ENCODE data around the gene TAF9. TPM values are rescaled to one million over a fixed set of nuclear protein-coding genes. Genes with fewer than 3 reads are reported as not detected.

TAF9 gene
- total RNA-seq, 3 donors from 2014 or later: 36.5 to 47.7 (median 36.8) TPM

DNA sequence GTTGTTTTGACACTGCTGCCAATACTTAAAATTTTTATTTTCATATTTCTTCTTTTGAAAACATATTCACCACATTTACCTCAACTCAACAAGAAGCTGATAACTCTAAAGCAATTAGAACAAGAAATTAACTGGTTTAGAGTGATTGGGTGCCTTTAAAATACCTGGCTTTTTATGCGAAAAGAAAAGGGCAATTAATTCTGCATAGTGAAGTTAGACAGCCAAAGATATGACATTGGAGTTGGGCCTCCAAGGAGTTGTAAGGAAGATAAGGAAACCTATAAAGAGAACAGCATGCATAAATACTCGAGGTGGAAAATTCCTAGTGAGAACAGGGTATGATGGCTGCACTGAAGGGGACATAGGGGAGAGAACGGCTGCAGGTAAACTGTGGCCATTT is 9.6 kb downstream of the TAF9 start:
- no peak overlapping the region for H3K4me3 ChIP-seq
- ATAC-seq (no peak), DNase-seq (no peak)
- no peaks in the 10 kb centered on the region for H3K9me3 ChIP-seq
- TF ChIP-seq, protein P1, sequence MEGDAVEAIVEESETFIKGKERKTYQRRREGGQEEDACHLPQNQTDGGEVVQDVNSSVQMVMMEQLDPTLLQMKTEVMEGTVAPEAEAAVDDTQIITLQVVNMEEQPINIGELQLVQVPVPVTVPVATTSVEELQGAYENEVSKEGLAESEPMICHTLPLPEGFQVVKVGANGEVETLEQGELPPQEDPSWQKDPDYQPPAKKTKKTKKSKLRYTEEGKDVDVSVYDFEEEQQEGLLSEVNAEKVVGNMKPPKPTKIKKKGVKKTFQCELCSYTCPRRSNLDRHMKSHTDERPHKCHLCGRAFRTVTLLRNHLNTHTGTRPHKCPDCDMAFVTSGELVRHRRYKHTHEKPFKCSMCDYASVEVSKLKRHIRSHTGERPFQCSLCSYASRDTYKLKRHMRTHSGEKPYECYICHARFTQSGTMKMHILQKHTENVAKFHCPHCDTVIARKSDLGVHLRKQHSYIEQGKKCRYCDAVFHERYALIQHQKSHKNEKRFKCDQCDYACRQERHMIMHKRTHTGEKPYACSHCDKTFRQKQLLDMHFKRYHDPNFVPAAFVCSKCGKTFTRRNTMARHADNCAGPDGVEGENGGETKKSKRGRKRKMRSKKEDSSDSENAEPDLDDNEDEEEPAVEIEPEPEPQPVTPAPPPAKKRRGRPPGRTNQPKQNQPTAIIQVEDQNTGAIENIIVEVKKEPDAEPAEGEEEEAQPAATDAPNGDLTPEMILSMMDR (IDR thresholded peaks at IDR 0.05): no peak
- no peaks in the 10 kb centered on the region for H3K4me1 ChIP-seq (ENCODE audit: low read depth)
- intact Hi-C loops (cut with DNase I, micrococcal nuclease): no loop called here
- no peaks in the 10 kb centered on the region for H3K36me3 ChIP-seq (ENCODE audit: low read depth)

GRCh38 chr5:69350664-69351063 is 18.7 kb downstream of the TAF9 start:
- ATAC-seq (no peak), DNase-seq (no peak)
- no peaks in the 10 kb centered on the region for H3K36me3 ChIP-seq (ENCODE audit: low read depth)

GRCh38 chr5:69343083-69343482 is 26.2 kb downstream of the TAF9 start:
- H3K36me3 ChIP-seq (ENCODE audit: low read depth): no peaks in the 10 kb centered on the region
- no peak overlapping the region for H3K4me3 ChIP-seq
- intact Hi-C loops (cut with DNase I, micrococcal nuclease): no loop called here
- H3K9me3 ChIP-seq: no peaks in the 10 kb centered on the region
- TF ChIP-seq, protein P1 (IDR thresholded peaks at IDR 0.05): no peak
- no peaks in the 10 kb centered on the region for H3K4me1 ChIP-seq (ENCODE audit: low read depth)
- ATAC-seq: no peak
- DNase-seq: no peak

More at GRCh38 chr5:69350664-69351063, 18.7 kb downstream of the TAF9 start:
- Histone ChIP-seq H3K9me3 (no peaks in the 10 kb centered on the region), H3K4me3 (no peak overlapping the region), H3K4me1 (ENCODE audit: low read depth) (no peaks in the 10 kb centered on the region)
- intact Hi-C loops (cut with DNase I, micrococcal nuclease): no loop called here
- TF ChIP-seq, protein P1 (IDR thresholded peaks at IDR 0.05): no peak

- Histone ChIP-seq H3K4me3 (no peak overlapping the region), H3K36me3 (ENCODE audit: low read depth) (no peaks in the 10 kb centered on the region), H3K4me1 (ENCODE audit: low read depth) (no peaks in the 10 kb centered on the region), H3K9me3 (no peaks in the 10 kb centered on the region)
- TF ChIP-seq, protein P1 (IDR thresholded peaks at IDR 0.05): no peak
- ATAC-seq (no peak), DNase-seq (no peak)
- intact Hi-C loops (cut with DNase I, micrococcal nuclease): no loop called here
Observed at GRCh38 chr5:69341520-69342161, 27.7 kb downstream of the TAF9 start.

- TF ChIP-seq, protein P1 (IDR thresholded peaks at IDR 0.05): no peak
- no peak for ATAC-seq
- no peaks in the 10 kb centered on the region for H3K4me1 ChIP-seq (ENCODE audit: low read depth)
- DNase-seq: no peak
- no peaks in the 10 kb centered on the region for H3K36me3 ChIP-seq (ENCODE audit: low read depth)
- H3K9me3 ChIP-seq: no peaks in the 10 kb centered on the region
- no peak overlapping the region for H3K4me3 ChIP-seq
- intact Hi-C loops (cut with DNase I, micrococcal nuclease): no loop called here
Observed at GRCh38 chr5:69335341-69335935, 33.9 kb downstream of the TAF9 start.

All from mucosa of descending colon (tissue), 3 donors.